AG10803 (cell line): ENCODE measurements around the gene CYB5B.

Experiments
- DNase-seq: peaks from one replicate; pipeline ENCODE4 v3.0.0; 2010; ENCODE audit warnings: low read depth
- H3K4me3 ChIP-seq: 2 replicates; pipeline ENCODE4 v1.5.1; 2011; ENCODE audit warnings: mild to moderate bottlenecking, low read length, control low read depth
- TF ChIP-seq, protein P1 (sequence below): conservative IDR thresholded peaks from 2 replicates; pipeline ENCODE4 v1.5.1; 2011; ENCODE audit warnings: mild to moderate bottlenecking, low read length, control low read depth, inconsistent platforms

CYB5B gene

DNA sequence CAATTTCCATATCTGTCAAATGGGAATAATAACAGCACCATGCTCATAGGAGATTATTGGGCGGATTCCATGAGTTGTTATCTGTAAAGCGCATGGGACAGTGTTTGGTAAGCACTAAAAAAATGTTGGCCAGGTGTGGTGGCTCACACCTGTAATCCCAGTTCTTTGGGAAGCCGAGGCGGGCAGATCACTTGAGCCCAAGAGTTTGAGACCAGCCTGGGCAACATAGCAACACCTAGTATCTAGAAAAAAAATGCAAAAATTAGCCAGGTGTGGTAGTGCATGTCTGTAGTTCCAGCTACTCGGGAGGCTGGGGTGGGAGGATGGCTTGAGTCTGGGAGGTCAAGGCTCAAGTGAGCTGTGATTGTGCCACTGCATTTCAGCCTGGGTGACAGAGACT, 74.5 kb downstream of the CYB5B start:
- no peak for DNase-seq
- TF ChIP-seq, protein P1, sequence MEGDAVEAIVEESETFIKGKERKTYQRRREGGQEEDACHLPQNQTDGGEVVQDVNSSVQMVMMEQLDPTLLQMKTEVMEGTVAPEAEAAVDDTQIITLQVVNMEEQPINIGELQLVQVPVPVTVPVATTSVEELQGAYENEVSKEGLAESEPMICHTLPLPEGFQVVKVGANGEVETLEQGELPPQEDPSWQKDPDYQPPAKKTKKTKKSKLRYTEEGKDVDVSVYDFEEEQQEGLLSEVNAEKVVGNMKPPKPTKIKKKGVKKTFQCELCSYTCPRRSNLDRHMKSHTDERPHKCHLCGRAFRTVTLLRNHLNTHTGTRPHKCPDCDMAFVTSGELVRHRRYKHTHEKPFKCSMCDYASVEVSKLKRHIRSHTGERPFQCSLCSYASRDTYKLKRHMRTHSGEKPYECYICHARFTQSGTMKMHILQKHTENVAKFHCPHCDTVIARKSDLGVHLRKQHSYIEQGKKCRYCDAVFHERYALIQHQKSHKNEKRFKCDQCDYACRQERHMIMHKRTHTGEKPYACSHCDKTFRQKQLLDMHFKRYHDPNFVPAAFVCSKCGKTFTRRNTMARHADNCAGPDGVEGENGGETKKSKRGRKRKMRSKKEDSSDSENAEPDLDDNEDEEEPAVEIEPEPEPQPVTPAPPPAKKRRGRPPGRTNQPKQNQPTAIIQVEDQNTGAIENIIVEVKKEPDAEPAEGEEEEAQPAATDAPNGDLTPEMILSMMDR = no peak
- H3K4me3 ChIP-seq = no peak overlapping the region

DNA sequence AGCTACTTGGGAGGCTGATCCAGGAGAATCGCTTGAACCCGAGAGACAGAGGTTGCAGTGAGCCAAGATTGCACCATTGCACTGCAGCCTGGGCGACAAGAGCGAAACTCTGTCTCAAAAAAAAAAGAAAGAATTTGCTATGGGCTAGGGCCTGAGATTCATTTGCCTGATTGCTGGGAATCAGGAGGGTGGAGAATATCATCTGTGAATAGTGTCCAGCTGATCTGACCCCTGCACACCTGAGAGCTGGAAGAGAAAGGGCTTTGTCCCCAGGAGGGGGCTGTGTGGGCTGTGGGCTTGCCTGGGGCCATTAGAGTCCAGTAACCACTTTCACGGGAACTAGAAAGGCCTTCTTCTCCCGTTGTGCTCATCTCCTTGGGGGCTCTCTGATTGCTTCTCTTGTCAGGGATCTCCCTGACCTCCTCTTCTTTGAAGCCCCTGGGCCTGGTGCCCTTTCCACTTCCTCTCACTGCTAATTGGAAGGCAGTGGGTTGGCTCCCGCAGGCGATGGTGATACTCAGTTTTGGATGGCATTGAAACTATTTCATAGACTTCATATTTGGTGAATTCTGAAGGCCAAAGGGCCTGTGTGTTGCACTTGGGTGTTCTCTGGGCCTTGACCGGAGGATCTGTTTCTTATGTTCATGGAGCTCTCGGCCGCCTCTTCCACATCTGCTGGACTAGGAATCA, 75.3 kb downstream of the CYB5B start:
- TF ChIP-seq, protein P1 = no peak
- no peak for DNase-seq
- H3K4me3 ChIP-seq = no peak overlapping the region

DNA sequence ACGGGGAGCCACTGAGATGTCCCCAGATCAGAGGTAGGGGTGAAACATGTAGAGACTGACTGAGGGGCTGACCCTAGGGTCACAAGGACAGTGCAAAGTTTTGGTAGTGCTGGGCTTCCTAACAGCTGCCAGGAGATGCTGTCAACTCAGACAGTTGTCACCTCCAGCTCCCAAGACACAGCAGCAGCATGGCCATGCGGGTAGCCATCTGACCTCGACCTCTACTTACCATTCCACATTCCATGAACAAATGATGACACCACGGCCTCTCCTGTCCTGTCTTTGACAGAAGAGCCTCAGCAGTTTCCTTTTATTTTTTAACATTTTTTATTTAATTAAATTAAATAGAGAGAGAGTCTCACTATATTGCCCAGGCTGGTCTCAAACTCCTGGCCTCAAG, 76.1 kb downstream of the CYB5B start:
- TF ChIP-seq, protein P1 = no peak
- H3K4me3 ChIP-seq = no peak overlapping the region
- no peak for DNase-seq

DNA sequence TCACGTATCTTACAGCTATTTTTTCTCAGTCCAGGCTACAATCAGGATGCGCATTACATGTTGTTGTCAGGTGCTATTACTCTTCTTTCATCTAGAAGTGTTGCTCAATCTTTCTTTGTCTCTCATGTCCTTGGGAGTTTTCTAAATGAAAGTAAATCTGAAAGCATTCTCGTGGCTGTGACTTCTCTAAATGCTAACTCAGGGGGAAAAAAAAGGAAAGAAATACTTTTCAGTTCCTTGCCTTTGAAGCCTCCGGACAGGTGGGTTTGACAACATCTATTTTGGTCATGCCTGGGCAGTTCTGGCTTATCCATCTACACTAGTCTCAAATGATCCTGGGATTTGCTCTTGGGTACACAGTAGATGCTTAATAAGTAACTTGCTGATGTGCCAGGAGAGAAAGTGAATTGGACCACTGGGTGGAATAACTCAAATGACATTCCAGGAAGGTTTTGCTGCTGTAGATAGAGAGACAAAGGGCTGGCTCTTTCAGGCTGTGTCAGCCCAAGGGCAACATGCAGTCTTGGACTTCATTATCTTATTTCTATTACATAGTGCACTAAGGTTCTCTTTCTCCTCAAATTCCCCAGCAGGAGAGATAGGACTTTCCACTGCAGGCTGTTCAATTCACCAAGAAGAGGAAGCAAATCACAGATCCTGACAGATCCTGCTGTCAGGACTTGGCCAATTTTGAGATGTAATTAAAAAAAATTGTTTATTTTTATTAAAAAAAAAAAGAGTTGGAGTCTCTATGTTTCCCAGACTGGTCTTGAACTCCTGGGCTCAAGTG, 77.7 kb downstream of the CYB5B start:
- H3K4me3 ChIP-seq = no peak overlapping the region
- TF ChIP-seq, protein P1 = no peak
- DNase-seq = no peak

DNA sequence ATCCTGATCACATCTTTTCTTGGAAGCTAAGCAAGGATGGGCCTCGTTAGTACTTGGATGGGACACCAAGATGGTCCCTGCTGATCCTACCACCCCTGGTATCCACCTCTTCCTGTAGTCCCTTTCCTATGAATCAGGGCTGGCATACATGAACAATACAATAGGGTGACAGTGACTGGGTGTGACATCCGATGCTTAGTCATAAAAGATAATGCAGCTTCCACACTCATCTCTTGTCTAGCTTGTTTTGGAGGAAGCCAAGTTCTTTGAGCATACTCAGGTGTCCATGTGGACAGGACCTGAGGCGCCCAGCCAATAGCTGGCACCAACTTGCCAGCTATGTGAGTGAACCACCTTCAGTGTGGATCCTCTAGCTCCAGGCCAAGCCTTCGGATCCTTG, 78.8 kb downstream of the CYB5B start:
- DNase-seq = no peak

DNA sequence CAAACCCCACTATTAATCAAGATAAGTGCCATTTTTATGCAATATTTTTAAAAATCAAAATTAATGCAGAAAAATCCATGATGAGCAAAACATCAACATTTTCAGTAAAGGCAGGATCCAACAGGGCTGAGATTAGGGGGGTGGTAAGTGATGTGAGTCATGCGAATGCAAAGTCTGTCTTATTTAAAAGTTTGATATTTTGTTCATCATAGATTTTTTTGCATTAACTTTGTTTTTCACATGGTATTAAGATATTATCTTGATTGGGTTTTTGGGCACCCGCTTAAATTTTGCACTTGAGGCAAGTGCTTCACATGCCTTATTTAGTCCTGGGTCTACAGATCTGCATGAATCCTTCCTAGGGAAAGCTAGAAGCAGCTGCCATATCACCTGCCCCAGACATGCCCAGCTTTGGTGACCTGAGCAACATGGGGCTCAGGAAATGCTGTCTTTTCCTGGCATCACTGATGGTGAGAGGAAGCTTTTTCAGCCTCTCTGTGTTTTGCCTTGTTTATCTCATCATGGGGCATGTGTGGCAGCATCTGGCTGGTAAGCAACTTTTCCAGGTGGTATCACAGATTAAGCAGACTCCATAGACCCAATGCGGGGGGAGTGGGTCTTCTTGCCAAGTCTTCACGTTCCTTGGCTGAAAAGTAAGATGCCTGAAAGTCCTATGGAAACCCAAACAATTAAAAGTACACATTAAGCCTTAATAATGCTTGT, 83.8 kb downstream of the CYB5B start:
- DNase-seq = no peak
- H3K4me3 ChIP-seq = no peak overlapping the region
- TF ChIP-seq, protein P1 = no peak

More for the DNA sequence above, 78.8 kb downstream of the CYB5B start:
- TF ChIP-seq, protein P1 = no peak
- no peak overlapping the region for H3K4me3 ChIP-seq
